Caco-2 (cell line): ENCODE results near the gene ATOH1. TPM values are rescaled to one million over a fixed set of nuclear protein-coding genes. Genes with fewer than 3 reads are reported as not detected.

Experiments used
- BruUV-seq: library from RNA; stranded (reverse); fragments of 400-500 nt; replicated peaks from 2 replicates; lab custom pipeline; 2021; lab: Mats Ljungman, UMichigan
- CTCF ChIA-PET: fragments of 300-600 bp; sonication (Branson Sonifier 250); formaldehyde crosslinking; loops from one replicate; lab custom pipeline; 2022; ENCODE audit warnings: antibody characterized with exemption; lab: Charles Lee
- POLR2A ChIA-PET: fragments of 300-600 bp; sonication (Branson Sonifier 250); formaldehyde crosslinking; loops from one replicate; lab custom pipeline; 2022; ENCODE audit warnings: antibody characterized with exemption; lab: Charles Lee
- DNase-seq, 2 experiments: peaks; one replicate each; pipeline versions ENCODE4 v3.0.0 to v3.0.0-alpha.2; 2020 to 2022
- H3K27me3 ChIP-seq: replicated peaks from 2 replicates; pipeline ENCODE4 v1.6.0; 2011; ENCODE audit warnings: low read length; ENCODE audit not compliant: control insufficient read depth, insufficient read depth
- H3K36me3 ChIP-seq: 2 replicates; pipeline ENCODE4 v1.5.1; 2011; ENCODE audit warnings: low read length; ENCODE audit not compliant: control insufficient read depth, insufficient read depth
- H3K4me1 ChIP-seq: fragments of 250-450 bp; sonication (Bioruptor Pico); 2 replicates; pipeline ENCODE4 v1.5.1; 2020; ENCODE audit warnings: mild to moderate bottlenecking
- H3K4me3 ChIP-seq: 2 replicates; pipeline ENCODE4 v1.5.1; 2011; ENCODE audit warnings: low read depth, mild to moderate bottlenecking, control low read depth, low read length
- H3K9me3 ChIP-seq: fragments of 250-450 bp; sonication (Bioruptor Pico); 2 replicates; pipeline ENCODE4 v1.5.1; 2020; ENCODE audit warnings: mild to moderate bottlenecking, moderate library complexity
- H3K27ac Mint-ChIP-seq: one replicate; pipeline ENCODE4 v1.8.0; 2022; ENCODE audit warnings: mixed read lengths; ENCODE audit not compliant: unreplicated experiment
- H3K27me3 Mint-ChIP-seq: one replicate; pipeline ENCODE4 v1.8.0; 2022; ENCODE audit warnings: mixed read lengths; ENCODE audit not compliant: insufficient read depth, unreplicated experiment
- H3K36me3 Mint-ChIP-seq: one replicate; pipeline ENCODE4 v1.8.0; 2022; ENCODE audit warnings: mild to moderate bottlenecking, mixed read lengths; ENCODE audit not compliant: insufficient read depth, unreplicated experiment
- H3K4me1 Mint-ChIP-seq: one replicate; pipeline ENCODE4 v1.8.0; 2022; ENCODE audit warnings: low read depth, mixed read lengths; ENCODE audit not compliant: unreplicated experiment
- H3K4me3 Mint-ChIP-seq: one replicate; pipeline ENCODE4 v1.8.0; 2022; ENCODE audit warnings: mild to moderate bottlenecking, moderate library complexity, mixed read lengths; ENCODE audit not compliant: unreplicated experiment
- H3K9me3 Mint-ChIP-seq: one replicate; pipeline ENCODE4 v1.8.0; 2022; ENCODE audit warnings: mixed read lengths; ENCODE audit not compliant: unreplicated experiment
- CTCF ChIP-seq, 2 experiments: fragments of 200-600 bp in 1 of 2; IDR thresholded peaks; 1 replicate in 1 of 2; 2 replicates in 1 of 2; pipeline versions ENCODE4 v1.5.1 to v1.8.0; 2011 to 2022; ENCODE audit warnings: antibody characterized with exemption in 1 of 2, control low read depth in 1 of 2, inconsistent platforms in 1 of 2, low read depth in 1 of 2, low read length in 1 of 2, mild to moderate bottlenecking in 1 of 2, moderate library complexity in 1 of 2; ENCODE audit not compliant: insufficient read depth in 1 of 2, severe bottlenecking in 1 of 2, unreplicated experiment in 1 of 2
- intact Hi-C: fragments of 100-400 bp; cut with micrococcal nuclease; formaldehyde crosslinking; loops from one replicate; pipeline ENCODE4 v1.10.0; 2022; ENCODE audit not compliant: unreplicated experiment
- total RNA-seq: library from RNA; stranded (reverse); gene quantifications from 2 replicates; pipeline ENCODE4 v1.2.3, GENCODE V29; 2022

ATOH1 gene
- total RNA-seq, 1 experiment from 2014 or later: not detected

GRCh38 chr4:93843772-93844171 is 15.2 kb downstream of the ATOH1 start:
- intact Hi-C loops: no loop called here
- ChIA-PET CTCF (no interaction called here), POLR2A (no interaction called here)
- no peak for DNase-seq
- TF ChIP-seq CTCF (IDR thresholded peaks at IDR 0.05; ENCODE audit: insufficient read depth in 1 of 2, low read depth in 1 of 2, low read length in 1 of 2, severe bottlenecking in 1 of 2, unreplicated experiment in 1 of 2): no peak
- no peak overlapping the region for H3K4me3 Mint-ChIP-seq
- H3K4me1 ChIP-seq: peaks cover 14% of the 10 kb centered on the region
- no peaks in the 10 kb centered on the region for H3K9me3 ChIP-seq
- no peaks in the 10 kb centered on the region for H3K36me3 Mint-ChIP-seq
- no peaks in the 10 kb centered on the region for H3K4me1 Mint-ChIP-seq
- peaks cover 1% of the 10 kb centered on the region; the same call in 1 of the 2 replicates for H3K27me3 ChIP-seq
- H3K36me3 ChIP-seq: no peaks in the 10 kb centered on the region
- H3K4me3 ChIP-seq: no peak overlapping the region
- BruUV-seq: no TSS peak
- H3K27ac Mint-ChIP-seq: no peak overlapping the region
- H3K27me3 Mint-ChIP-seq: peaks cover 13% of the 10 kb centered on the region
- no peaks in the 10 kb centered on the region for H3K9me3 Mint-ChIP-seq

- no peak for TF ChIP-seq CTCF (IDR thresholded peaks at IDR 0.05; ENCODE audit: insufficient read depth in 1 of 2, low read depth in 1 of 2, low read length in 1 of 2, severe bottlenecking in 1 of 2, unreplicated experiment in 1 of 2)
- Histone ChIP-seq H3K9me3 (no peaks in the 10 kb centered on the region), H3K4me1 (no peaks in the 10 kb centered on the region), H3K4me3 (no peak overlapping the region), H3K36me3 (no peaks in the 10 kb centered on the region), H3K27me3 (no peaks in the 10 kb centered on the region)
- H3K27ac Mint-ChIP-seq: no peak overlapping the region
- ChIA-PET POLR2A (no interaction called here), CTCF (no interaction called here)
- intact Hi-C loops: no loop called here
- no TSS peak for BruUV-seq
- H3K9me3 Mint-ChIP-seq: no peaks in the 10 kb centered on the region
- H3K27me3 Mint-ChIP-seq: peaks cover 5% of the 10 kb centered on the region
- no peak overlapping the region for H3K4me3 Mint-ChIP-seq
- H3K36me3 Mint-ChIP-seq: no peaks in the 10 kb centered on the region
- no peaks in the 10 kb centered on the region for H3K4me1 Mint-ChIP-seq
- no peak for DNase-seq
These were observed 24.1 kb downstream of the ATOH1 start for GRCh38 chr4:93852680-93853079.

GRCh38 chr4:93855926-93856325 is 27.4 kb downstream of the ATOH1 start:
- Histone ChIP-seq H3K9me3 (no peaks in the 10 kb centered on the region), H3K4me3 (no peak overlapping the region), H3K4me1 (no peaks in the 10 kb centered on the region), H3K27me3 (no peaks in the 10 kb centered on the region), H3K36me3 (no peaks in the 10 kb centered on the region)
- H3K27ac Mint-ChIP-seq: no peak overlapping the region
- no peak overlapping the region for H3K4me3 Mint-ChIP-seq
- no peaks in the 10 kb centered on the region for H3K9me3 Mint-ChIP-seq
- H3K4me1 Mint-ChIP-seq: no peaks in the 10 kb centered on the region
- H3K36me3 Mint-ChIP-seq: no peaks in the 10 kb centered on the region
- DNase-seq: no peak
- no peak for TF ChIP-seq CTCF (IDR thresholded peaks at IDR 0.05; ENCODE audit: insufficient read depth in 1 of 2, low read depth in 1 of 2, low read length in 1 of 2, severe bottlenecking in 1 of 2, unreplicated experiment in 1 of 2)
- ChIA-PET CTCF (no interaction called here), POLR2A (no interaction called here)
- intact Hi-C loops: no loop called here
- no peaks in the 10 kb centered on the region for H3K27me3 Mint-ChIP-seq
- BruUV-seq: no TSS peak
